Left ventricle myocardium superior (tissue), 1 donor: ENCODE data around the gene JMJD1C. TPM values are rescaled to one million over a fixed set of nuclear protein-coding genes. Genes with fewer than 3 reads are reported as not detected.
"Not testable (repeated sequence)": the region's sequence is repeated elsewhere in the genome, so short reads cannot be mapped to it uniquely, and the experiment has no call there.

Experiments used
- ATAC-seq: fragments of 200-7000 bp; cut with Tn5 transposase; one replicate; pipeline ENCODE4 v1.9.1; 2020; ENCODE audit warnings: mild to moderate bottlenecking, moderate library complexity
- DNase-seq: peaks from one replicate; pipeline ENCODE4 v3.0.0-alpha.2; 2020
- intact Hi-C: fragments of 100-400 bp; cut with micrococcal nuclease; formaldehyde crosslinking; loops from one replicate; pipeline ENCODE4 v1.11.0; 2022
- total RNA-seq: library from RNA; stranded (reverse); fragmentation: NEBNext Ultra II Directional; extraction: Animal tissue kit (Norgen Biotek cat#: 25700); gene quantifications from one replicate; pipeline ENCODE4 v1.2.1, GENCODE V29; 2021
- donor health status: DM: no; HTN: yes; CAD: no; lungs with severe emphysema.

Gene JMJD1C
- total RNA-seq, 1 donor from 2014 or later = 32.7 TPM

DNA sequence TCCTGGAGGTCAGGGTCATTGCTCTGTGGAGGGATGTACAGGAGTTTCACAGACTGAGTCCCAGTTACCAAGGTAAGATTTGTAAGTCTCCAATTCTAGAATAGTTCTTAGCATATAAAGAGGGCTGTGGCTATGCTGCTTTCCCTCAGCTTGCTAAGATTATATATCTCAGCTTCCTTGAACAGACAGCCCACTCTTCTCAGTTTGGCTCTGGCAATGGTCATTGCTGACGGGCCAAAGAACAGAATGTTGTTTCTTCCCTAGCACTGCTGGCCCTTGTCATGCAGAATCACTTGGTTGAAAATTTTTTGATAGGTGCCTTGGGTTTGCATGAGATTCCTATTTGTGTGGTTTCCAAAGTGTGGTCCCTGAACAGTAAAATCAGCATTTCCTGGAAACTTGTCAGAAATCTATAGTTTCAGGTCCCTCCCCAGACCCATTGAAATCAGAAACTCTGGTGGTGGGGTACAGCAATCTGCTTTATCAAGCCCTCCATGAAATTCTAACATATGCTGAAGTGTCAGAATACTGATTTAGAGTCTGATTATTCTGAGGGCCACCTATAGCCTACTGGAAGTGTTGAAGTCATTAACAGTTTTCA is 294.4 kb downstream of the JMJD1C start:
- intact Hi-C loops = no loop called here
- DNase-seq (no peak), ATAC-seq (peak; percentile 58)

DNA sequence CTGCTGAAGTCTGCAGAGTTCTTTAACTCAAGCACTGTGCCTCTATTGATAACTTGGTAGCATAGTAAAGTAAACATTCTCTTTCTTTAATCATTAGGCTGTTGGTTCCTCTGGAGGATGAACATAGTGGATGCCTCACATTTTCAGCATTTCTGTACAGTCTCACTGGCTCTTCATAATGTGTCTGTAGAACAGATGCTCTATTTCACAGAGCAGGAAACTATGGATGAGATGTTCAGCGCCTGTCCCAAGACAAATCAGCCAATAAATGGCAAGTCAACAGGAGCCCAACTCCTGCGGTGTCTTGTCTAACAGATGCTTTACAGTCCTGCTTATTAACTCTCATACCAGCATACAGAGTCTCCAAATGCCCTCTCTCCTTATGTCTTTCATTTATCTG is 296.2 kb downstream of the JMJD1C start:
- no peak for DNase-seq
- ATAC-seq = no peak
- intact Hi-C loops = loop anchor here (5.0 to 10.0 kb wide), 2 partner anchors 458 to 555 kb away; no protein-coding TSS in a partner anchor

- no peak for DNase-seq
- intact Hi-C loops = loop anchor here (5.0 to 10.0 kb wide), 2 partner anchors 458 to 556 kb away; no protein-coding TSS in a partner anchor
- no peak for ATAC-seq
Measured at GRCh38 chr10:63168821-63169462, 296.8 kb downstream of the JMJD1C start.

DNA sequence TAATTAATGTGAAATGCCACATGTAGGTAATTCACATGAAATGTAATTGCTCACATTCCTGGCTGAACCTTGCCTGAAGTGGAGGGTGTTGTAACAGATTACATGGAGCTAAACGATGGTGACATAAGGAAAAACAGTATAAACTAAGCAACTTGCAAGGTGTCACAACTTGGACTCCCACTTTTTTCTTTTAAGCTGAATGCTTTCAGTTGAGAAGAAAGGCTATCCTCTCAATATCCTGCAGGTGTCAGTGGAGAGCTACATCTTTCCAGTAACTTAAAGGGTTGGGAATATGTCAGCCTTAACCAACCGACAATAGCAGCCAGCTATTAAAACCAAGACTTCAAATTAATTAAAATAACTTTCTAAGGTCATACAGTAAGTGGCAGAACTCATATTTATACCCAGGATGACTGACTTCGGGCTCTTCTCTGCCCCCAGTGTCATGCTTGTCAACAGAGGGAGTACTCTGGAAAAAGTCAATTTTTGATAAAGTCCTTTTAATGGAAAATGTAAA is 299.0 kb downstream of the JMJD1C start:
- ATAC-seq (peak; percentile 63), DNase-seq (no peak)
- intact Hi-C loops = loop anchor here (5.0 to 10.0 kb wide), 2 partner anchors 461 to 558 kb away; no protein-coding TSS in a partner anchor

DNA sequence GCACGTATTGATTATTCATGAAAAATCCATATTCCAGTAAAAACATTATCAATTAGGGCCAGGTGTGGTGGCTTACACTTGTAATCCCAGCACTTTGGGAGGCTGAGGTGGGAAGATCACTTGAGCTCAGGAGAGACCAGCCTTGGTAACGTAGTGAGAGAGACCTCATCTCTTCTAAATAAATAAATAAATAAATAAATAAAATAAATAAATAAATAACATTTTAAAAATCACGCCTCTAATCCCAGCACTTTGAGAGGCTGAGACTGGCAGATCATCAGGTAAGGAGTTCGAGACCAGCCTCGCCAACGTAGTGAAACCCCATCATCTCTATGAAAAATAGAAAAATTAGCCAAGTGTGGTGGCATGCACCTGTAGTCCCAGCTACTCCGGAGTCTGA is 300.5 kb downstream of the JMJD1C start:
- DNase-seq (no peak), ATAC-seq (no peak)
- intact Hi-C loops = loop anchor here (5.0 to 10.0 kb wide), 2 partner anchors 462 to 560 kb away; no protein-coding TSS in a partner anchor

- intact Hi-C loops = loop anchor here (10.0 kb wide), 1 partner anchor 561 kb away; no protein-coding TSS in a partner anchor
Measured at GRCh38 chr10:63164166-63164623, 301.6 kb downstream of the JMJD1C start.

DNA sequence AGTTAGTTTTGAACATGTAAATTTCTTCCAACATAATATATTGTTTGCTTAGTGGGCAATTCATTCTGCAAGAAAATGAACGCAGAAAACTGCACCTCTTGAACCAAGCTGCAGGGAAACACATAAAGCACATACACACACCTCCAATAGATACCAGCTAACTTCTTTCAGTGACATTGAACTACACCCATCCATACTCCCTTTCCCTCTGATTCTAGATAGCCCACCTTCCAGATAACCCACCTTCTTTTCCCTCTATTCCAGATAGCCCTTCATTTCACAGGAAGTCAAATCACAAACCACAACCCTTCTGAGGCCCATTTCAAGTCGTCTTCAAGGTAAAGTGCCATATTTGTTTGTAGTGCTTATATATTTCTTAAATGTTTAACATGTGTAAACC is 304.2 kb downstream of the JMJD1C start:
- intact Hi-C loops = loop anchor here (10.0 kb wide), 1 partner anchor 563 kb away; no protein-coding TSS in a partner anchor
- no peak for DNase-seq

More at GRCh38 chr10:63164166-63164623, 301.6 kb downstream of the JMJD1C start:
- ATAC-seq (peak; percentile 73), DNase-seq (peak; percentile 31)

GRCh38 chr10:63157845-63158624 is 307.7 kb downstream of the JMJD1C start:
- intact Hi-C loops = loop anchor here (10.0 kb wide), 2 partner anchors 73 to 153 kb away; no protein-coding TSS in a partner anchor
- ATAC-seq (peak; percentile 75), DNase-seq (no peak)

More for the DNA sequence above, 304.2 kb downstream of the JMJD1C start:
- no peak for ATAC-seq

- ATAC-seq (no peak), DNase-seq (no peak)
- intact Hi-C loops = loop anchor here (10.0 kb wide), 2 partner anchors 71 to 151 kb away; no protein-coding TSS in a partner anchor
Measured at GRCh38 chr10:63156236-63156635, 309.5 kb downstream of the JMJD1C start.

- no peak for ATAC-seq
- intact Hi-C loops = loop anchor here (10.0 kb wide), 2 partner anchors 71 to 151 kb away; no protein-coding TSS in a partner anchor
- DNase-seq = no peak
Measured at GRCh38 chr10:63155388-63156020, 310.3 kb downstream of the JMJD1C start.

DNA sequence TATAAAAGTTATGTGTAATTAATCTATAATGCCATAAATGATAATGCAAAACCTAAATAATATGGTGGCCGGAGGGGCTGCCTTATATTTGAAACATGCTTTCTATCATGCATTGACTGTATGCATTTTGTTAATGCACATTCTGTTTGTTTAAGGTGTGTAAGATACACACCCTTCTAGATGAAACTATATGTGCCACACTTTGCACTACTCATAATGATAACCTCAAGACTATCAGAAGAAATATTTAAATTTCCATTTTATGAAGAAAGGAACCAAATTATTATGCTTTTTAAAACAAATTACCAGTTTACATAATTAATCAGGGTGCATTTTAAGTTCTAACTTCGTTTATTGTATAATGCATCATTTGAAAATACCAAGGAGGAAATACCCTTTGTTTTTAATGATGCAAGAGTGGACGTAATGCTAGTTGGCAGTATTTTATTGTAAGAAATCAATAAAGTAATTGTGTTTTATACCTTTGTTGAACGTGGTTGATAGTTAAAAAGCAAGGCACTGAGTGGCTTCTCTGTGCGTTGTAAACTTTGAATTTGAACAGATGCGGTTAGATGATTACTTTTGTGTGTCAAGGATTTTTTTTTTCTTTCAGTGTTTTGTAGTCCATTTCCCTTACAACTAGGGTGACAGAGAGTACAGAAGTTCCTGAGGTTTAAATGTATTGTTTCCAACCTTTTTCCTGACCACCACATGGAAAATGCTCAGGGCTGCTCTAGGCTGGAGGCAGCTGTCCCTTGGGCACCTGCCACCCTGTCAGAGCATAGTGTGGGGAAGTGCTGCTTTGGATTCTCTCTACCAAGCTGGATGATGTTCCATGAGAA is 311.0 kb downstream of the JMJD1C start:
- DNase-seq (no peak), ATAC-seq (no peak)
- intact Hi-C loops = loop anchor here (10.0 kb wide), 2 partner anchors 70 to 150 kb away; no protein-coding TSS in a partner anchor

DNA sequence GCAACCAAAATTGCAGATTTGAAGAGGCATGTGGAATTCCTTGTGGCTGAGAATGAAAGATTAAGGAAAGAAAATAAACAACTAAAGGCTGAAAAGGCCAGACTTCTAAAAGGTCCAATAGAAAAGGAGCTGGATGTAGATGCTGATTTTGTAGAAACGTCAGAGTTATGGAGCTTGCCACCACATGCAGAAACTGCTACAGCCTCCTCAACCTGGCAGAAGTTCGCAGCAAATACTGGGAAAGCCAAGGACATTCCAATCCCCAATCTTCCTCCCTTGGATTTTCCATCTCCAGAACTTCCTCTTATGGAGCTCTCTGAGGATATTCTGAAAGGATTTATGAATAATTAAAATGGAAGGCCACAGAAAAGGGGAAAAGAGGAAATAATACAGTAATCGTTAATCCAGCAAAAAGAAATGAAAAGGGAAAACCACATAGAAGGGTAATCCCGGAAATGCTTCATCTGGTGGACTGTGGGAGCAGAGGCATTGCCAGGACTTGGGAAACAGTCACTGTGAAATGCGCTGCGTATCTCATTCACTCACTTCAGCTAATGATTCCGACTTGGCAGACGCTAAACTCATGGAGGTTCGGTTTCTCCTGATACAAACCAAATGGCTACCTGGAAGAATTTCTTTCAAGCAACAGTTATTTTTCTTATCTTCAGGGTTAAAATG is 311.8 kb downstream of the JMJD1C start:
- not testable (repeated sequence) for DNase-seq, ATAC-seq
- intact Hi-C loops = loop anchor here (10.0 kb wide), 2 partner anchors 69 to 149 kb away; no protein-coding TSS in a partner anchor

GRCh38 chr10:63150745-63151144 is 315.0 kb downstream of the JMJD1C start:
- ATAC-seq = no peak
- DNase-seq = no peak

DNA sequence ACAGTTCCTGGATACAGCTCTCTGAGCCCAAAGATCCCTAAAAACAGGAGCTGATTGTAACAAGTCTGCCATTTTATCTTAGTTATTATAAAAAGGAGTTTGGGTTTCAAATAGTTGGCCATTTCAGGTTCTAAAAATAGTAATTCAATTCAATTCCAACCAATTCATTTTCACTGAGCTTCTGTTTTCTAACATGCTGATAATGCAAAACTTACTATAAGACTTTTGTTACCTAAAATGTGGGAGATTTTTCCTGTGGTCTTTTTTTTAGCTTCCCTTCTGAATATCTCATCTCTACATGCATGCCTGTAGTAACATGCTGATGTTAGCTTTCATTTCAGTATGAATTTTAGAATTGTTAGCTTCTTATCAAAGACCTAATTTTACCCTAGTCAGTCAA is 319.3 kb downstream of the JMJD1C start:
- DNase-seq (no peak), ATAC-seq (no peak)
- intact Hi-C loops = loop anchor here (5.0 kb wide), 1 partner anchor 549 kb away; no protein-coding TSS in a partner anchor

More at GRCh38 chr10:63150745-63151144, 315.0 kb downstream of the JMJD1C start:
- intact Hi-C loops = loop anchor here (10.0 kb wide), 2 partner anchors 66 to 146 kb away; no protein-coding TSS in a partner anchor

- DNase-seq = no peak
- peak; percentile 34 for ATAC-seq
- intact Hi-C loops = loop anchor here (5.0 kb wide), 1 partner anchor 548 kb away; no protein-coding TSS in a partner anchor
Measured at GRCh38 chr10:63145782-63146181, 320.0 kb downstream of the JMJD1C start.

DNA sequence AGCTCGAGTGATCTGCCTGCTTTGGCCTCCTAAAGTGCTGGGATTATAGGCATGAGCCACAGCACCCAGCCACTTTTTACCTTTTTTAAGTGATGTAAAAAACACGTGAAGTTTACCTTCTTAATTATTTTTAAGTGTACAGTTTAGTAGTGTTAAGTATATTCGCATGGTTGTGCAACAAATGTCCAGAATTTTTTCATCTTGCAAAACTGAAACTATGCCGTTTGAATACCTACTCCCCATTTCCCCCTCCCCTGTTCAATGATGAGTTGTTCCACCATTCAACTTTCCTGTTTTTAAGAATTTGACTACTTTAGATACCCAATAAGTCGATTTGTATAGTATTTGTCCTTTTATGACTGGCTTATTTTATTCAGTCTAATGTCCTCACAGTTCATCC is 321.8 kb downstream of the JMJD1C start:
- intact Hi-C loops = no loop called here
- no peak for DNase-seq
- no peak for ATAC-seq

DNA sequence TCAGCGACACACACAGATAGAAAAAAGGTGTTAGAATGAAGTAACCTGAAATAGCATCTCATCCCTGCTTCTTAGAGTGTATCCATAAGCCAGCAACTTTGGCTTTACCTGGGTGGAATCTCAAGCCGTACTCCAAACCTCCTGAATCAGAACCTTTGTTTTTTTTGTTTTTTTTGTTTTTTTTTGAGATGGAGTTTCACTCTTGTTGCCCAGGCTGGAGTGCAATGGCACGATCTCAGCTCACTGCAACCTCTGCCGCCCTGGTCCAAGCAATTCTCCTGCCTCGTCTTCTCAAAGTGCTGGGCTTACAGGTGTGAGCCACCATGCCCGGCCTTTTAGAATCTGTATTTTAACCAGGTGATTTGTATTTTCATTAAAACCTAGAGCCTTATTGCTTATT is 323.6 kb downstream of the JMJD1C start:
- DNase-seq (no peak), ATAC-seq (no peak)
- intact Hi-C loops = no loop called here
